CD4-positive, CD25-positive, alpha-beta regulatory T cell (primary cell): ENCODE results near the gene MAGI1. TPM values are rescaled to one million over a fixed set of nuclear protein-coding genes. Genes with fewer than 3 reads are reported as not detected.

Experiments
- ATAC-seq, 2 donors: fragments of 150-1000 bp; cut with Tn5 transposase; one replicate each; pipeline ENCODE4 v1.10.0; 2021; ENCODE audit warnings: low read depth in 2 of 2, moderate number of reproducible peaks in 2 of 2, moderate library complexity in 1 of 2
- DNase-seq, 3 donors: peaks; one replicate each; pipeline versions ENCODE4 v3.0.0 to v3.0.0-alpha.2; 2012 to 2022; ENCODE audit warnings: mixed read lengths in 1 of 3
- H3K27ac ChIP-seq: one replicate; pipeline ENCODE4 v1.7.0; 2013; ENCODE audit warnings: mild to moderate bottlenecking, low read length; ENCODE audit not compliant: insufficient read depth, poor library complexity, severe bottlenecking
- H3K27me3 ChIP-seq: one replicate; pipeline ENCODE4 v1.7.0; 2013; ENCODE audit warnings: low read length; ENCODE audit not compliant: control insufficient read depth, insufficient read depth
- H3K36me3 ChIP-seq: one replicate; pipeline ENCODE4 v1.7.0; 2013; ENCODE audit warnings: mild to moderate bottlenecking, low read length, moderate library complexity; ENCODE audit not compliant: control insufficient read depth, insufficient read depth
- H3K4me1 ChIP-seq: 2 replicates; pipeline ENCODE4 v1.7.0; 2013; ENCODE audit warnings: mild to moderate bottlenecking, low read length; ENCODE audit not compliant: insufficient read depth, control insufficient read depth, poor library complexity, severe bottlenecking
- H3K4me3 ChIP-seq: one replicate; pipeline ENCODE4 v1.7.0; 2013; ENCODE audit warnings: low read depth, mild to moderate bottlenecking, low read length, moderate library complexity
- H3K9me3 ChIP-seq, 2 experiments: 1 replicate in 1 of 2; 2 replicates in 1 of 2; pipeline ENCODE4 v1.7.0; 2013; ENCODE audit warnings: low read length in 2 of 2, mild to moderate bottlenecking in 1 of 2, moderate library complexity in 1 of 2; ENCODE audit not compliant: control insufficient read depth in 2 of 2
- H3K27ac Mint-ChIP-seq, 3 donors: one replicate each; pipeline ENCODE4 v1.8.0; 2020 to 2022; ENCODE audit warnings: mild to moderate bottlenecking in 3 of 3, mixed read lengths in 3 of 3, moderate library complexity in 2 of 3
- H3K27me3 Mint-ChIP-seq: one replicate; pipeline ENCODE4 v1.8.0; 2022; ENCODE audit warnings: mild to moderate bottlenecking, mixed read lengths
- H3K36me3 Mint-ChIP-seq: one replicate; pipeline ENCODE4 v1.8.0; 2020; ENCODE audit warnings: mixed read lengths
- H3K4me1 Mint-ChIP-seq, 4 donors: one replicate each; pipeline ENCODE4 v1.8.0; 2020 to 2022; ENCODE audit warnings: mixed read lengths in 4 of 4, mild to moderate bottlenecking in 1 of 4
- H3K4me3 Mint-ChIP-seq, 4 donors: one replicate each; pipeline ENCODE4 v1.8.0; 2020 to 2022; ENCODE audit warnings: mild to moderate bottlenecking in 4 of 4, mixed read lengths in 4 of 4, moderate library complexity in 3 of 4
- H3K9me3 Mint-ChIP-seq, 7 donors: one replicate each; pipeline ENCODE4 v1.8.0; 2020 to 2022; ENCODE audit warnings: mixed read lengths in 7 of 7, mild to moderate bottlenecking in 3 of 7, moderate library complexity in 2 of 7
- polyA plus RNA-seq, 4 donors: library from polyadenylated mRNA; unstranded; fragments of 300-500 nt; fragmentation: Illumina TruSeq; gene quantifications; one replicate each; pipeline ENCODE4 v1.2.3, GENCODE V29; 2021
- total RNA-seq: library from RNA; stranded (reverse); gene quantifications from one replicate; pipeline ENCODE4 v1.2.3, GENCODE V29; 2022

Gene MAGI1
- total and polyA plus RNA-seq, 5 donors from 2014 or later = 0.10 to 0.44 (median 0.19) TPM; not detected in 1

GRCh38 chr3:65672061-65672460, 366.7 kb downstream of the MAGI1 start:
- Histone ChIP-seq H3K36me3 (no peaks in the 10 kb centered on the region), H3K27ac (no peak overlapping the region), H3K9me3 (no peaks in the 10 kb centered on the region), H3K27me3 (no peaks in the 10 kb centered on the region), H3K4me1 (no peaks in the 10 kb centered on the region), H3K4me3 (no peak overlapping the region)
- no peak for ATAC-seq
- H3K9me3 Mint-ChIP-seq = peaks cover 0 to 3% (median 0%) of the 10 kb centered on the region in 7 donors
- no peaks in the 10 kb centered on the region for H3K27me3 Mint-ChIP-seq
- H3K4me1 Mint-ChIP-seq = no peaks in the 10 kb centered on the region
- H3K4me3 Mint-ChIP-seq = no peak overlapping the region
- no peaks in the 10 kb centered on the region for H3K36me3 Mint-ChIP-seq
- DNase-seq = no peak
- no peak overlapping the region for H3K27ac Mint-ChIP-seq

GRCh38 chr3:65671004-65671403, 367.7 kb downstream of the MAGI1 start:
- no peaks in the 10 kb centered on the region for H3K27me3 Mint-ChIP-seq
- DNase-seq (no peak), ATAC-seq (no peak)
- H3K4me3 Mint-ChIP-seq = no peak overlapping the region
- H3K4me1 ChIP-seq = no peaks in the 10 kb centered on the region
- no peaks in the 10 kb centered on the region for H3K4me1 Mint-ChIP-seq
- no peaks in the 10 kb centered on the region for H3K27me3 ChIP-seq
- no peaks in the 10 kb centered on the region for H3K36me3 ChIP-seq
- H3K27ac ChIP-seq = no peak overlapping the region
- H3K9me3 Mint-ChIP-seq = peaks cover 0 to 2% (median 0%) of the 10 kb centered on the region in 7 donors
- H3K27ac Mint-ChIP-seq = no peak overlapping the region
- no peaks in the 10 kb centered on the region for H3K9me3 ChIP-seq
- H3K36me3 Mint-ChIP-seq = no peaks in the 10 kb centered on the region
- H3K4me3 ChIP-seq = no peak overlapping the region

DNA sequence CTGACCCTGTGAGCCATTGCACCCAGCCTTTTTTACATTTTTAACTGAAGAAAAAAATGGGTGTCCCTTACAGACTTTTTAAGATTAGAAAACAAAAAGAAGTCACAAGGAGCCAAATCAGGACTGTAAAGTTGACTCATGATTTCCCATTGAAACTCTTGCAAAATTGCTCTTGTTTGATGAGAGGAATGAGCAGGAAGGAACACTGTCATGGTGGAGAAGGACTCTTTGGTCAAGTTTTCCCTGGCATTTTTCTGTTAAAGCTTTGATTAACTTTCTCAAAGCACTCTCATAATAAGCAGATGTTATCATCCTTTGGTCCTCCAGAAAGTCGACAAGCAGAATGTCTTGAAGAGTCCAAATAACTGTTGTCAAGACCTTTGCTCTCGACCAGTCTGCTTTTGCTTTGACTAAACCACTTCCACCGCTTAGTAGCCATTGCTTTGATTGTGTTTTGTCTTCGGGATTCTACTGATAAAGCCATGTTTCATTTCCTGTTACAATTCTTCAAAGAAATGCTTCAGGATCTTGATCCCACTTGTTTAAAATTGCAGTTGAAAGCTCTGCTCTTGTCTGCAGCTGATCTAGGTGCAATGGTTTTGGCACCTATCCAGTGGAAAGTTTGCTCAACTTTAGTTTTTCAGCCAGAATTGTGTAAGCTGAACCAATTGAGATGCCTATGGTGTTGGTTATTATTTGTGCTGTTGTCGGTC, 369.4 kb downstream of the MAGI1 start:
- Histone ChIP-seq H3K36me3 (no peaks in the 10 kb centered on the region), H3K4me3 (no peak overlapping the region), H3K9me3 (no peaks in the 10 kb centered on the region), H3K27ac (no peak overlapping the region), H3K27me3 (no peaks in the 10 kb centered on the region), H3K4me1 (no peaks in the 10 kb centered on the region)
- Mint-ChIP-seq H3K4me3 (no peak overlapping the region), H3K9me3 (peaks cover 0 to 2% (median 0%) of the 10 kb centered on the region in 7 donors), H3K4me1 (no peaks in the 10 kb centered on the region), H3K27ac (no peak overlapping the region), H3K36me3 (no peaks in the 10 kb centered on the region), H3K27me3 (no peaks in the 10 kb centered on the region)
- DNase-seq (no peak), ATAC-seq (no peak)

GRCh38 chr3:65667963-65668362, 370.8 kb downstream of the MAGI1 start:
- Histone ChIP-seq H3K27me3 (no peaks in the 10 kb centered on the region), H3K4me1 (no peaks in the 10 kb centered on the region), H3K27ac (no peak overlapping the region), H3K9me3 (no peaks in the 10 kb centered on the region), H3K36me3 (no peaks in the 10 kb centered on the region), H3K4me3 (no peak overlapping the region)
- ATAC-seq (no peak), DNase-seq (no peak)
- no peak overlapping the region for H3K27ac Mint-ChIP-seq
- H3K36me3 Mint-ChIP-seq = no peaks in the 10 kb centered on the region
- H3K4me1 Mint-ChIP-seq = no peaks in the 10 kb centered on the region
- no peaks in the 10 kb centered on the region for H3K27me3 Mint-ChIP-seq
- H3K4me3 Mint-ChIP-seq = no peak overlapping the region
- H3K9me3 Mint-ChIP-seq = peaks cover 0 to 2% (median 0%) of the 10 kb centered on the region in 7 donors

DNA sequence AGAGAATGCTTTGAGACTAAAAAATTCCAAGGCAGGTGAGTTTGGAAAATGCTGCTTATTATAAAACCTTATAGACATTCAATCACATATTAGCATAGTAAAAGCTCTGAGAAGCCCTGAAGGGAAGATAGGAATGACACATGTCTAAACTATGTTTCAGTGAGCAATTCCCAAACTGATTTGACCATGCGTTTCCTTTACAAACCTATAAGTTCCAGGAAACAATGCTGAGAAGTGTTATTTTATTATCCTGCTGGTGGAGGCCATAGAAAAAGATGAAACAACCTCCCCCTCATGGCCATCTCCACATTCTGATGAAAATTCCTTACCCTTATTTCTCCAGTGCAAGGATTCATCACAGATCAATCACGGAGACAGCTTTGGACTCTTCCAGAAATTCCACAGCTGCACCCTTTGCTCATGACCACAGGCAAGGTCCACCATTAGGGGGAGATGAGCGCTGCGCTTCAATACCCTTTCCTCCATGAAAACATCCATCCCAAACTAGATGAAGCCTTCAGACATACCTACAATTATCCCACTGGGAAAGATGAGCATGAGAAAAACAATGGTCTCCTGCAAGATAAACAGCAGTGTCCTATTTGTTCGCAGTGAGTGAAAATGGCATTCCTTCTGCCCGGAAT, 372.1 kb downstream of the MAGI1 start:
- Mint-ChIP-seq H3K4me3 (no peak overlapping the region), H3K27me3 (no peaks in the 10 kb centered on the region), H3K9me3 (peaks cover 0 to 3% (median 1%) of the 10 kb centered on the region in 7 donors), H3K36me3 (no peaks in the 10 kb centered on the region), H3K4me1 (no peaks in the 10 kb centered on the region), H3K27ac (no peak overlapping the region)
- Histone ChIP-seq H3K4me3 (no peak overlapping the region), H3K36me3 (no peaks in the 10 kb centered on the region), H3K27ac (no peak overlapping the region), H3K4me1 (no peaks in the 10 kb centered on the region), H3K9me3 (no peaks in the 10 kb centered on the region), H3K27me3 (no peaks in the 10 kb centered on the region)
- no peak for DNase-seq
- ATAC-seq = no peak

DNA sequence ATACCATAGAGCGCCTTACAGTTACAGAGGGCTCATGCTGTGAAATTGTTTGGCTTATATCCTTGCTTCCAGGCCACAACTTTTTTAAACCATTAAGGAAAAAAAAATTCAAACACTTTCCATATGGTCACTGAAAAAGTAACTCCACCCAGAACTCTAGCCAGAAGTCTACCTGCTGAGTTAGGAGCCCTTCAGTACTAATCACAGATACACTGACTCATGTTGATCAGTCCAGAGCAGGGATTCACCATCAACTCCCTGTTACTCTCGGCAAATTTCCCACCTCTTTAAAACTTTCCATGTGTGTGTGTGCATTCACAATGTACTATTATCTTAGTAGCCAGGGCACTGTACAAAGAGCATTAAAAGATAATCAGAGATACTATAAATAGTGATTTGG, 372.8 kb downstream of the MAGI1 start:
- Histone ChIP-seq H3K27ac (no peak overlapping the region), H3K4me3 (no peak overlapping the region), H3K36me3 (no peaks in the 10 kb centered on the region), H3K4me1 (no peaks in the 10 kb centered on the region), H3K27me3 (no peaks in the 10 kb centered on the region), H3K9me3 (no peaks in the 10 kb centered on the region)
- ATAC-seq (no peak), DNase-seq (no peak)
- Mint-ChIP-seq H3K36me3 (no peaks in the 10 kb centered on the region), H3K27me3 (no peaks in the 10 kb centered on the region), H3K9me3 (peaks cover 0 to 3% (median 1%) of the 10 kb centered on the region in 7 donors), H3K27ac (no peak overlapping the region), H3K4me3 (no peak overlapping the region), H3K4me1 (no peaks in the 10 kb centered on the region)

DNA sequence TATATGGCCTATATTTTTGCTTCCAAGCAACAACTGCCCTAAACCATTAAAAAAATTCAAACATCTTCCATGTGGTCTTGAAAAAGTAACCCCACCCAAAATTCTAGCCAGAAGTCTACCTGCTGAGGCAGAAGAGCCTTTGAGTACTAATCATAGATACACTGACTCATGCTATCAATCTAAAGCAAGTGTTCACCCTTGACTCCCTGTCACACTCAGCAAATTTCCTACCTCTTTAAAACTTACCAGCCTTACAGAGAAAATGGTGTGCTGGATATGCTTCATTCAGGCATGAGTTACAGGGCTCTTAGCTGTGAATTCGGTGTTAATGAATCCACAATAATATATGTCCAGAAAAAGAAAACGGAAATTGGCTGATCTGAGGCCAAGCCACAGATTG, 373.8 kb downstream of the MAGI1 start:
- peaks cover 0 to 3% (median 1%) of the 10 kb centered on the region in 7 donors for H3K9me3 Mint-ChIP-seq
- H3K4me3 Mint-ChIP-seq = no peak overlapping the region
- H3K36me3 Mint-ChIP-seq = no peaks in the 10 kb centered on the region
- no peak overlapping the region for H3K4me3 ChIP-seq
- DNase-seq (no peak), ATAC-seq (no peak)
- H3K27me3 ChIP-seq = no peaks in the 10 kb centered on the region
- no peak overlapping the region for H3K27ac ChIP-seq
- no peaks in the 10 kb centered on the region for H3K27me3 Mint-ChIP-seq
- H3K36me3 ChIP-seq = no peaks in the 10 kb centered on the region
- no peaks in the 10 kb centered on the region for H3K9me3 ChIP-seq
- H3K4me1 ChIP-seq = no peaks in the 10 kb centered on the region
- no peak overlapping the region for H3K27ac Mint-ChIP-seq
- no peaks in the 10 kb centered on the region for H3K4me1 Mint-ChIP-seq

DNA sequence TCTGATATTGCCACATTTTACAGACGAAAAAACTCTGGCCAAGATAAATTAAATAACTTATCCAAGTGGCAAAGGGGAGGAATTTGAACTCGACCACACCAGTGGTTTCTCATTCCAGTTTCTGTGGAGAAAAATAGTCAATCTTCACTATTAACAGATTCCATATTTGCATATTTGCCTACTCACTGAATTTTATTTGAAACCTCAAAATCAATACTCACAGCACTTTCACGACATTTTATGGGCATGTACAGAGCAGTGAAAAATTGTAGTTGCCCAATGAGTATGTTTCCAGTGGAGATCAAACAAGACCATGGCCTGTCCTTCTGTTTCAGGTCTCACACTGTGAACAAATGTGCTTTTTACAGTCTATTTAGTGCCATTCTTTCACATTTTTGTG, 374.3 kb downstream of the MAGI1 start:
- Mint-ChIP-seq H3K27ac (no peak overlapping the region), H3K27me3 (no peaks in the 10 kb centered on the region), H3K9me3 (peaks cover 0 to 3% (median 0%) of the 10 kb centered on the region in 7 donors)

More for the DNA sequence above, 374.3 kb downstream of the MAGI1 start:
- Histone ChIP-seq H3K4me1 (no peaks in the 10 kb centered on the region), H3K27me3 (no peaks in the 10 kb centered on the region), H3K9me3 (no peaks in the 10 kb centered on the region), H3K27ac (no peak overlapping the region), H3K4me3 (no peak overlapping the region), H3K36me3 (no peaks in the 10 kb centered on the region)
- Mint-ChIP-seq H3K4me3 (no peak overlapping the region), H3K4me1 (no peaks in the 10 kb centered on the region), H3K36me3 (no peaks in the 10 kb centered on the region)
- ATAC-seq = no peak
- no peak for DNase-seq
